Omental fat pad (tissue), 4 donors: ENCODE data around the gene LDHD. TPM values are rescaled to one million over a fixed set of nuclear protein-coding genes. Genes with fewer than 3 reads are reported as not detected.

Experiments
- ATAC-seq: fragments of 150-250 bp; one replicate; pipeline ENCODE4 v1.9.1; 2016; ENCODE audit warnings: mild to moderate bottlenecking, moderate library complexity; ENCODE audit not compliant: low FRiP score
- DNase-seq: peaks from one replicate; pipeline ENCODE4 v3.0.0-alpha.2; 2019; ENCODE audit warnings: low spot score
- total RNA-seq, 4 donors: library from RNA; depleted of rRNA; stranded (reverse); fragments of >200 nt; gene quantifications; one replicate each; pipeline ENCODE4 v1.1.0, GENCODE V29; 2016
- TF ChIP-seq, protein P1 (sequence below), 3 donors: fragments of 450-650 bp; IDR thresholded peaks; one replicate each; pipeline ENCODE4 v1.5.1; 2016 to 2017; ENCODE audit warnings: antibody characterized with exemption in 3 of 3, mild to moderate bottlenecking in 3 of 3, moderate library complexity in 2 of 3

Gene LDHD
- total RNA-seq, 4 donors from 2014 or later = 10.2 to 52.5 (median 17.4) TPM

GRCh38 chr16:75073545-75074303 is 42.9 kb downstream of the LDHD start:
- no peak for DNase-seq
- TF ChIP-seq, protein P1, sequence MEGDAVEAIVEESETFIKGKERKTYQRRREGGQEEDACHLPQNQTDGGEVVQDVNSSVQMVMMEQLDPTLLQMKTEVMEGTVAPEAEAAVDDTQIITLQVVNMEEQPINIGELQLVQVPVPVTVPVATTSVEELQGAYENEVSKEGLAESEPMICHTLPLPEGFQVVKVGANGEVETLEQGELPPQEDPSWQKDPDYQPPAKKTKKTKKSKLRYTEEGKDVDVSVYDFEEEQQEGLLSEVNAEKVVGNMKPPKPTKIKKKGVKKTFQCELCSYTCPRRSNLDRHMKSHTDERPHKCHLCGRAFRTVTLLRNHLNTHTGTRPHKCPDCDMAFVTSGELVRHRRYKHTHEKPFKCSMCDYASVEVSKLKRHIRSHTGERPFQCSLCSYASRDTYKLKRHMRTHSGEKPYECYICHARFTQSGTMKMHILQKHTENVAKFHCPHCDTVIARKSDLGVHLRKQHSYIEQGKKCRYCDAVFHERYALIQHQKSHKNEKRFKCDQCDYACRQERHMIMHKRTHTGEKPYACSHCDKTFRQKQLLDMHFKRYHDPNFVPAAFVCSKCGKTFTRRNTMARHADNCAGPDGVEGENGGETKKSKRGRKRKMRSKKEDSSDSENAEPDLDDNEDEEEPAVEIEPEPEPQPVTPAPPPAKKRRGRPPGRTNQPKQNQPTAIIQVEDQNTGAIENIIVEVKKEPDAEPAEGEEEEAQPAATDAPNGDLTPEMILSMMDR (IDR thresholded peaks at IDR 0.05) = no peak
- ATAC-seq = no peak

DNA sequence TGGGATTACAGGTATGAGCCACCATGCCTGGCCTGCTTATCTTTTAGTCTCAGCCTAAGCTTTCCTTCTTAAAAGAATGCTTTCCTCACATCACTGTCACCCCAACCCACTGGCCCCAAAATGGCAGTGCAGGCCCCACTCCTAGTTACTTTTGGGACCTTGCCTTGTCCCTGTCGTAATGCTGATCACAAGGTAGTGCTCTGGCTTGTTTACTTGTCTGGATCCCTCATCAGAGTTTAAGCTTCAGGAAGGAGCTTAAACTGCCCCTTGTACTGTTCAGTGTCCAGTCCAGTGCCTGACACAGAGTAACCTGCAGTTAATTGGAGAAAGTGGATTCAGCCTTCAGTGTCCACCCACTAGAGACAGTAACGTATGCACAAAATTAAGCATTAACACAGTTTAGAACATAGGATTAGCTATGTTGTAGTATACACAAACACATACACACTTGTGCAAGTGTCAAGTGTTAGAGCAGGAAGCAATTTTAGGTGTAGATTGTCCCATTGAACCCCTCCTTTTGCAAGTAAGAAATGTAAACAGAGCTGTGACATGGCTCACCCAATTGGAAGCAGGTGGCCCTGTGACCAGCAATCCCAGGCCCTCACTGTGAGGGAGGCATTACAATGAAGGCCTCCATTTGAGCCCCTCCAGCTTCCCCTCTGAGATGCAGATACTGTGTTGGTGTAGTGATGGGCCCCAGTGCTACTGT is 44.2 kb downstream of the LDHD start:
- DNase-seq (no peak), ATAC-seq (no peak)
- TF ChIP-seq, protein P1 (IDR thresholded peaks at IDR 0.05) = no peak

- no peak for DNase-seq
- no peak for ATAC-seq
- TF ChIP-seq, protein P1 (IDR thresholded peaks at IDR 0.05) = no peak
These were observed 45.0 kb downstream of the LDHD start for GRCh38 chr16:75071621-75072020.

DNA sequence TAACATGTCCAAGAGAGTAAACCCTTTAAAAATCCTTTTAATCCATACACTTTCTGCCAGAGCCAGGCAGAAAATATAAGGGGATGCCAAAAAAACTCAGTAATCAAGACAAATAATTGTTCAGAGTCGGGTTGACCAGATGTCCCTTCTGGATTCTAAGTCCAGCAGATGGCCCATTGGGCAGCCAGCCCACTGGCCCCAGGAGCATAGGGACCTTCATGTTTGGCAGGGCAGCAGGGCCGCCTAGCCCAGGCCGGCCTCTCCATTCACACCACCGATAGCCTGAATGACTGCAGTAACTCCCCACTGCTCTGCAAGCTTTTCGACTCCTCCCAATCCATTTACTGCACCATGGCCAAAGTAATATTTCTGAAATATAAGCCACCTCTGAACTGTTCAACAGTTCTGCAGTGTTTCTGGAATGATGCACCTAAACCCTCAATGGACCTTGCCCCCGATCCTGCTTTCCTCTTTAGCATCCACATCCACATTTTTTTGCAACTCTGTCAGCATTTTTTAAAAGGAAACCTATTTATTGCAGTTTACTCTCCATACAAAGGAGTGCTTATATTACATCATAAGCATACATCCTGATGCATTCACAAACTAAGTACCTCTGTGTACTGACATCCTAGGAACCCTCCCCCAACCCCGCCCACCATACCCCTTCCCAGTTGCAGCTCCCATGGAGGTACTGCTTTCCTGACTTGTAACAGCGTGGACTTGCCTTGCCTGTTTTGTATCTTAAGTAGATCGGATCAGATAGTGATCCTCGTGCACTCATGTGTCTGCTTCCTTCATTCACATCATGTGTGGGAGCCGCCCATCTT is 46.4 kb downstream of the LDHD start:
- DNase-seq = no peak
- no peak for ATAC-seq
- TF ChIP-seq, protein P1 (IDR thresholded peaks at IDR 0.05) = no peak

DNA sequence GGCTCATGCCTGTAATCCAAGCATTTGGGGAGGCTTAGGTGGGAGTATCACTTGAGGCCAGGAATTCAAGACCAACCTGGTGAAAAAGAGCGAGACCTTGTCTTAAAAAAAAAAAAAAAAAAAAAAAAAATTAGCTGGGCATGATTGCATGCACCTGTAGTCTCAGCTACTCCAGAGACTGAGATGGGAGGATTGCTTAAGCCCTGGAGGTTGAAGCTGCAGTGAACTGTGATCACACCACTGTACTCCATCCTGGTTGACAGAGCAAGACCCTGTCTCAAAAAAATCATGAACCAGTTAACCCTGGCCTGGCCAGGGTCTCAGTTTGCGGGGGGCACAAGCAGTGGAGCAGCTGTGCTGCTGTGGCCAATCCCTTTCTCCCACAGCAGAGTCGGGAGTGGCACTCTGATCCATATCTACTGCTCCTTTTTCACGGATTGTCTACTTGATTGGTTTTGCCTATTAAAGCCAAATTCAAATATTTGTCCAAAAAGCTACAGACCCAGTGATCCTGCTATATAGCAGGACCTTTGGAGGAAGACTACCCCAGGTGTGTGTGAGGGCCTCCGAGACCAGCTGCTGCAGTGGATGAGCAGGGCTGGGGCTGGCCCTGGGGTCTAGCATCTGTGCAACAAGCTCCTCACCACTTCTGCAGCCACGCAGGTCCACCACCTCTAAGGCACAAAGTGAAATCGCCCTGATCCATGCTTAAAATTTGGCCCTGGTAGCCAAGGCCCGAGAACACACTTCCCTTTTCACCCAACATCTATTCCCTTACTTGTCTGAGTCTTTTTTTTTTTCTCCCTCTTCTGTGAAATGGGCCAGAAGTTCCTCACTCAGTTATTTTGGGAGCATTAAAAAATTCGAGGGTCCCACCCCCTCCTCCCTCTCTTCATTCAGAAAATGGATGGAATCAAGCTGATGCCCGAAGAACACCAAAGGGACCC is 48.2 kb downstream of the LDHD start:
- TF ChIP-seq, protein P1 (IDR thresholded peaks at IDR 0.05) = no peak
- ATAC-seq (no peak), DNase-seq (no peak)

DNA sequence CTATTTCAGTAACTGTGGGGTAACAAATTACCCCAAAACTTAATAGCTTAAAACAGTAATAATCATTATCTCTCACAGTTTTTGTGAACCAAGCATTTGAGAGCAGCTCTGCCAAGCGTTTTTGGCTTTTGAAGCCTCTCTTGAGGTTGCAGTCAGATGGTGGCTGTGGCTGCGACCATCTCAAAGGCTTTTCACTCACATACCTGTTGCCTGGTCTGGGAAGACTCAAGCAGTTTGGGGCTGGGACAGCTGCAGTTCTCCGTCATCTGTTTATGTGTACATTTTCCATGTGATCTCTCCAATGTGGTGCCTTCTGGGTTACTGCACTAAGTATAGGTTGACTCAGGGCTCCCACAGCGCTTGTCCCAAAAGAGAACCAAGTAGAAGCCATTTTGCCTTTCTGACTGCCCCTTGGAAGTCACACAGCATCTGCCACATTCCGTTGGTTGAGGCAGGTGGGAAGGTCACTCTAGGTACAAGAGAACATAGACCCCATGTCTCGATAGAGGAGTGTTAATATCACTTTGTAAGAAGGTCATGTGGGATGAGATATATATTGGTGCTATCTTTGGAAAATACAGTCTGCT is 49.6 kb downstream of the LDHD start:
- TF ChIP-seq, protein P1 (IDR thresholded peaks at IDR 0.05) = no peak
- DNase-seq (no peak), ATAC-seq (no peak)
